Astrocyte of the cerebellum (primary cell): ENCODE data around the gene MYLK4.
A peak's percentile ranks its signal among the peaks of the same experiment; 100 is the strongest.
"Not testable (repeated sequence)": the region's sequence is repeated elsewhere in the genome, so short reads cannot be mapped to it uniquely, and the experiment has no call there.

ENCODE experiments used
- DNase-seq: peaks from one replicate; pipeline ENCODE4 v3.0.0-alpha.2; 2011; ENCODE audit warnings: low read depth
- H3K4me3 ChIP-seq: 2 replicates; pipeline ENCODE4 v1.5.1; 2011; ENCODE audit warnings: mild to moderate bottlenecking, low read depth, low read length, moderate library complexity
- in situ Hi-C: cut with HindIII; loops from 2 replicates; pipeline ENCODE4 v1.10.0; 2017; ENCODE audit warnings: low sequenced_read_pairs
- TF ChIP-seq, protein P1 (sequence below): IDR thresholded peaks from 2 replicates; pipeline ENCODE4 v1.5.1; 2012; ENCODE audit warnings: low read length, low read depth, moderate library complexity, mild to moderate bottlenecking; ENCODE audit errors: missing control alignments

The MYLK4 gene

DNA sequence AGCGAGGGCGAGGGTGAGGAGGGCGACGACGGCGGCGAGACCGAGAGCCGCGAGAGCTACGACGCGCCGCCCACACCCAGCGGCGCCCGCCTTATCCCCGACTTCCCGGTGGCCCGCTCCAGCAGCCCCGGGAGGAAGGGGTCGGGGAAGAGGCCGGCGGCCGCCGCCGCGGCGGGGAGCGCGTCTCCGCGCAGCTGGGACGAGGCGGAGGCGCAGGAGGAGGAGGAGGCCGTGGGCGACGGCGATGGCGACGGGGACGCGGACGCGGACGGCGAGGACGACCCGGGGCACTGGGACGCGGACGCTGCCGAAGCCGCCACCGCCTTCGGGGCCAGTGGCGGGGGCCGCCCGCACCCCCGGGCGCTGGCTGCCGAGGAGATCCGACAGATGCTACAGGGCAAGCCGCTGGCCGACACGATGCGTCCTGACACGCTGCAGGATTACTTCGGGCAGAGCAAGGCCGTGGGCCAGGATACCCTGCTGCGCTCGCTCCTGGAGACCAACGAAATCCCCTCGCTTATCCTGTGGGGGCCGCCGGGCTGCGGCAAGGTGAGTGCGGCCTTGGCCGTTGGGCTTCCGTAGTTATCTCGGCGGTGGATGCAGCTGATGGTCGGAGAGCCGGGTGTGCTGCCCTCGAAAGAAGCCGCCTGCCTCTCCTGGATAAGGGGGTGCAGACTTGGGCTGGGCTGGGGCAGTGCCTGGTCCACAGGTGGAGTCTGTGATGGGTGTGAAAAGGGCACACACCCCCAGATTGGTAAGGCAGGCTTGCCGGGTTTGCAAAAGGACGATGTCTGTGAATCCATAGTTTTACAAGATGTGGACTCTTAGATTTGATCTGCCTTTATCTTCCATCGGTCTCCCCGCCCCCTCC, 15.4 kb upstream of the MYLK4 start:
- in situ Hi-C loops = no loop called here
- DNase-seq = no peak
- TF ChIP-seq, protein P1, sequence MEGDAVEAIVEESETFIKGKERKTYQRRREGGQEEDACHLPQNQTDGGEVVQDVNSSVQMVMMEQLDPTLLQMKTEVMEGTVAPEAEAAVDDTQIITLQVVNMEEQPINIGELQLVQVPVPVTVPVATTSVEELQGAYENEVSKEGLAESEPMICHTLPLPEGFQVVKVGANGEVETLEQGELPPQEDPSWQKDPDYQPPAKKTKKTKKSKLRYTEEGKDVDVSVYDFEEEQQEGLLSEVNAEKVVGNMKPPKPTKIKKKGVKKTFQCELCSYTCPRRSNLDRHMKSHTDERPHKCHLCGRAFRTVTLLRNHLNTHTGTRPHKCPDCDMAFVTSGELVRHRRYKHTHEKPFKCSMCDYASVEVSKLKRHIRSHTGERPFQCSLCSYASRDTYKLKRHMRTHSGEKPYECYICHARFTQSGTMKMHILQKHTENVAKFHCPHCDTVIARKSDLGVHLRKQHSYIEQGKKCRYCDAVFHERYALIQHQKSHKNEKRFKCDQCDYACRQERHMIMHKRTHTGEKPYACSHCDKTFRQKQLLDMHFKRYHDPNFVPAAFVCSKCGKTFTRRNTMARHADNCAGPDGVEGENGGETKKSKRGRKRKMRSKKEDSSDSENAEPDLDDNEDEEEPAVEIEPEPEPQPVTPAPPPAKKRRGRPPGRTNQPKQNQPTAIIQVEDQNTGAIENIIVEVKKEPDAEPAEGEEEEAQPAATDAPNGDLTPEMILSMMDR = no peak
- H3K4me3 ChIP-seq = peak overlapping the region; percentile 69

DNA sequence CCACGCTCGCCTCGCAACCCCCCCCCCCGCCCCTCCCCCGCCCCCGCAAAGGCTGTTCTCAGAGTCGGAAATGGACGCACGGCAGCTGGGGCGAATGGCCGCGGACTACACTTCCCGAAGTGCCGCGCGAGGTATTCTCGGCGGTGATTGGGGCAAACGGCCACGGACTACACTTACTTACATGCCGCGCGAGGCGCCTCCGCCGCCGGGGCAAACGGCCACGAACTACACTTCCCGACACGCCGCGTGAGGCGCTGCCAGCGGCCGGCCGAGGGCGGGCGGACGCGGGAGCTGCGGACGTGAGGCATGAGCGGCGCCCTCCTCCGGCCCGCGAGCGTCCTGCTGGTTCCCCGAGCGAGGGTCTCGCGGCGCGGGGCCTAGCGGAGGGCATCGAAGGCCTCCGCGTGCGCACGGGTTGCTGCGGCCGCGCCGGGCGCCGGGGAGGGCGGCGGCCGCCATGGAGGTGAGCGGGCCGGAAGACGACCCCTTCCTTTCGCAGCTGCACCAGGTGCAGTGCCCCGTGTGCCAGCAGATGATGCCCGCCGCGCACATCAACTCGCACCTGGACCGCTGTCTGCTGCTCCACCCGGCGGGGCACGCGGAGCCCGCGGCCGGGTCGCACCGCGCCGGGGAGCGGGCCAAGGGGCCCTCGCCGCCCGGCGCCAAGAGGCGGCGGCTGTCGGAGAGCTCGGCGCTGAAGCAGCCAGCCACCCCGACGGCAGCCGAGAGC, 14.6 kb upstream of the MYLK4 start, which contains the start of gene WRNIP1:
Gene WRNIP1 (plus strand): TSS at position 228 of the 730 bp plus-strand sequence. CDS start 230 bp downstream, at position 458.
- TF ChIP-seq, protein P1 = peak; percentile 62
- DNase-seq = peak; percentile 97
- in situ Hi-C loops = no loop called here
- H3K4me3 ChIP-seq = peak within 1 kb of the TSS; percentile 69

DNA sequence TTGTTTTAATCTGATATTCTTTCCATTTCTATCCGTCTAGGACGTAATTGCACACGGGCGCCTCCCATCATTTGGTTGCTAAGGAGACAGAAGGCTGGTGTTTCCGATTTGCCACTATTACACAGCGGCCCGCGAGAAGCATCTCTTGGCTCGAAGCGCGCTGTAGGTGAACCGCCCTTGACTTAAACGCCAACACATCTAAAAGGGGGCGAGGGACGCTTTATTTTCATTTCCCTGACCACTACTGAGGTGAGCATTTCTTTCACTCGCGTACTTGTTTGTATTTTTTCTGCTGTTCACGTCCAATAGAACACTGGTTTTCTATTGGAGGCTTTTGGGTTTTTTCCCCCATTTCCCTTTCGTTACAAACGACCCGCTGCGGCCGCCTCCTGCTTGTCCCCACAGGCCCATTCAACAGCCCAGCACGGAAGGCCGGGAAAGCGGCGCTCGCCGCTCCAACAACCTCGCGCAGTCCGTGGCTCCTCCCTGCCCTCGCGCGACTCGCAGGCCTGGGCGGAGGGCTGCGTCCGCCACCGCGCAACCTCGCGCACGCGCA, 14.0 kb upstream of the MYLK4 start:
- TF ChIP-seq, protein P1 = no peak
- in situ Hi-C loops = no loop called here
- H3K4me3 ChIP-seq = peak overlapping the region; percentile 49
- DNase-seq = no peak

DNA sequence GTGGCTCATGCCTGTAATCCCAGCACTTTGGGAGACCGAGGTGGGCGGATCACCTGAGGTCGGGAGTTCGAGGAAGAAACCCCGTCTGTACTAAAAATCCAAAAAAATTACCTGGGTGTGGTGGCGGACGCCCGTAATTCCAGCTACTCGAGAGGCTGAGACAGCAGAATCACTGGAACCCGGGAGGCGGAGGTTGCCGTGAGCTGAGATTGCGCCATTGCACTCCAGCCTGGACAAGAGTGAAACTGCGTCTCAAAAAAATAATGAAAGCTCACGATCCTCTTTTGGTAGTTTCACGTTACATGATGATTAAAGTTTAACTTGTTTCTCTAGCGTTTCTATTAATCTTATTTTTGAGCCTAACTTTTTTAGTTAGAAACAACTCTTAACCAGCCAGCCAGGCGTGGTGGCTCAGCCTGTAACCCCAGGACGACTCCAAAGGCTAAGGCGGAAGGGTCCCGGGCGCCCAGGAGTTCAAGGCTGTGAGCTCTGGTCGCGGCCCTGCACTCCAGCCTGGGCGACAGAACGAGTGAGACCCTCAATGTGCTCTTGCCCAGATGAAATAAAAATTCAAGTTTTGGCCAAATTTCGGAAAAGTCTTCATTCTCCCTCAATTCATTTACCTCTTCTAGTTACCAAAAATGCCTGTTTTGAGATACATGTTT, 13.3 kb upstream of the MYLK4 start:
- TF ChIP-seq, protein P1 = no peak
- in situ Hi-C loops = no loop called here
- DNase-seq = no peak
- H3K4me3 ChIP-seq = peak overlapping the region; percentile 49

DNA sequence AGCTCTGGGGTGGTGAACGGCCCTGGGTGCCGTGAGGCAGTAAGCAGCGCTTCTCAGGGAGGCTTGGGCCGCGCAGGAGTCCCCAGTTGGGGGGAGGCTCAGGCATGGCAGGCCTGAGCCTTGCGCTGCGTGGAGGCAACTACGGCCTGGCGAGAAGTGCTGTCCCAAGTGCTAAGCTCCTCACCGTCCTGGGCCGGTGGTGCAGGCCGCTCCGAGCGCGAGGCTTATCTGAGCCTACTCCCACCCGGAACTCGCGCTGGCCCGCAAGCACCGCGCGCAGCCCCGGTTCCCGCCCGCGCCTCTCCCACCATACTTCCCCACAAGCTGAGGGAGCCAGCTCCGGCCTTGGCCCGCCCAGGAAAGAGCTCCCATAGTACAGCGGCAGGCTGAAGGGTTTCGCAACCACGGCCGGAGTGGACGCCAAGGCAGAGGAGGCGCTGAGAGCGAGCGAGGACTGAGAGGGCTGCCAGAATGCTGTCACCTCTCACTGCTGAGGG, 12.7 kb upstream of the MYLK4 start:
- TF ChIP-seq, protein P1 = no peak
- DNase-seq = no peak
- H3K4me3 ChIP-seq = no peak overlapping the region
- in situ Hi-C loops = no loop called here

DNA sequence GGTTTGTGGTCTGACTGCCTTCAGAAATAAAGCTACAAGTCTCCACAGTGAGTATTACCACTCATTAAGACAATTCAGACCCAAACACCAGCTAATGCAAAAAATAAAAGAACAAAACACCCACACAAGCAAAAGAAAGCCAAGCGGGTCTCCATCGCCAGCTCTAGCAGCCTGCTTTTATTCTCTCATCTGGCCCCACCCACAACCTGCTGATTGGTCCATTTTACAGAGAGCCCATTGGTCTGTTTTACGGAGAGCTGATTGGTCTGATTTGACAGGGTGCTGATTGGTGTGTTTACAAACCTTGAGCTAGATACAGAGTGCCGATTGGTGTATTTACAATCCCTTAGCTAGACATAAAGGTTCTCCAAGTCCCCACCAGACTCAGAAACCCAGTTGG, 12.1 kb upstream of the MYLK4 start:
- H3K4me3 ChIP-seq, DNase-seq, in situ Hi-C loops: not testable (repeated sequence)
